Left renal cortex interstitium (tissue), 4 donors: ENCODE measurements around the gene TRIM49C. TPM values are rescaled to one million over a fixed set of nuclear protein-coding genes. Genes with fewer than 3 reads are reported as not detected.
"Not testable (repeated sequence)": the region's sequence is repeated elsewhere in the genome, so short reads cannot be mapped to it uniquely, and the experiment has no call there.

Source experiments
- DNase-seq, 4 donors: peaks; one replicate each; pipeline ENCODE4 v3.0.0-alpha.2; 2013; ENCODE audit warnings: low read depth in 4 of 4, low spot score in 2 of 4, missing footprints in 1 of 4
- polyA plus RNA-seq, 4 donors: library from polyadenylated mRNA; unstranded; fragments of 120-200 nt; gene quantifications; one replicate each; pipeline ENCODE4 v1.2.1, GENCODE V29; 2013; ENCODE audit not compliant: insufficient read length in 4 of 4

The TRIM49C gene, protein sequence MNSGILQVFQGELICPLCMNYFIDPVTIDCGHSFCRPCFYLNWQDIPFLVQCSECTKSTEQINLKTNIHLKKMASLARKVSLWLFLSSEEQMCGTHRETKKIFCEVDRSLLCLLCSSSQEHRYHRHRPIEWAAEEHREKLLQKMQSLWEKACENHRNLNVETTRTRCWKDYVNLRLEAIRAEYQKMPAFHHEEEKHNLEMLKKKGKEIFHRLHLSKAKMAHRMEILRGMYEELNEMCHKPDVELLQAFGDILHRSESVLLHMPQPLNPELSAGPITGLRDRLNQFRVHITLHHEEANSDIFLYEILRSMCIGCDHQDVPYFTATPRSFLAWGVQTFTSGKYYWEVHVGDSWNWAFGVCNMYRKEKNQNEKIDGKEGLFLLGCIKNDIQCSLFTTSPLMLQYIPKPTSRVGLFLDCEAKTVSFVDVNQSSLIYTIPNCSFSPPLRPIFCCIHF
- polyA plus RNA-seq, result not detected

DNA sequence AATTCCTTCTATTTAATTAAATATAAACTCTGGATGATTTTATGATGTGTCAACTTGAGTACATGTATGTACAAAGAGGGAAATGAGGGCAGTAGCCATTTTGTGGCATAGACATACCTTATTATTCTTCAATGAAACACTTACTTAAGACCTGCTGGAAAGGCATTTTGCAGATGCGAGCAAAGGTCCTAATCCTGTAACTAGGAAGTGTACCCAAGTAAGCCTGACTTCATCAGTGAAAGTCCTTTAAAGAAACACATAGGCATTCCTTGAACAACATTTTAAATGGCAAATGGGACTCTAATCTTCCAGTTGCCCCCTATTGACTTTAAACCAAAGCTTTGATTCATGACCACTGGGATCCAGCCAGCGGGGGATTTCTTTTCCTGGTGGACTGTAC is at the start of gene TRIM49C:
Gene TRIM49C (plus strand): TSS at position 301 of the 400 bp plus-strand sequence. CDS start 4,106 bp downstream, outside the sequence.
- DNase-seq, result not testable (repeated sequence)

DNA sequence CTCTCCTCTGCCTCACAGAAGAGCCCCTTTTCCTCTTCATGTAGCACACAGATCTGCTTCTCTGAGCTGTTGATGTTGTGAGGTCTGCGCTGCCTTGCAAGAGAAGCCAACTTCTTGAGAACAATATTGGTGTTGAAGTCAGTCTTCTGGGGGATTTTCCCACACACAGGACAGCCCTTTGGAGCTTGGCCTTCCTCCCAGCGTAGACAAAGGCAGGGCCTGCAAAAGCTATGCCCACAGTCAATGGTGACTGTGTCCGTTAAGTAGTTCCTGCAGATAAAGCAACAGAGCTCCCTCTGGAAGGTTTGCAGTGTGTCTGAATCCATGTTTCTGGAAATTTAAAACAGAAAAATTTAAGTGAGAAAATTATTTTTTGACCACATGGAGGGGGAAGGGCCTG is 6.7 kb upstream of the TRIM49C start:
- DNase-seq, result not testable (repeated sequence)

DNA sequence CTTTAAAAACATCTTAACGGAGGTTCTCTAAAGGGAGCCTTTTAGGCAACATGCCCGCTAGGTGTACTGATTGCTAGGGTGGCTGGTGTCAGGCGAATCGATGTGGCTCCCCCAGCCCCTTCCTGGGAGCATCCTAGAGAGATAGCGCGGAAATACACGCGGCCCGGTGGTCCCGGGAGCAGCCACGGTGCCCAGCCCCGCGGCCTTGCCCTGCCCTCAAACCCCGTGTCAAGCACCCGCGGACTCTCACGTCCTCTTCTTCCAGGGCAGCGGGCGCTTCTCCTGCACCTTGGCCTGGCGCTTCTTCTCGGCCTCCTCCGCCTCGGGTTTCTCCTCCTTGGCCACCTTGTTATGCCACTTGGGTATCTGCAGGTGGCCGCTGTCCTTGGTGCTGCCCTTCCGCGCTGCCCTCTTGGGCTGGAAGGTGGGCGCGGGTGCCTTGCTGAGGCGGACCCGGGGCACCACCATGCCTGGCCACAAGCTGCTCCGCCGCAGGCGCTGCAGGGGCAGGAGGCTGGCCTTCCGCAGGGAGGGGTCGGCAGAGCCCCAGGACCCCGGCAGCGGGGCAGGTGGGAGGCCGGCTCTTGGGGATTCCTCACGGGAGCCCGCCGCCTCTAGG is 20.8 kb downstream of the TRIM49C start:
- DNase-seq, result not testable (repeated sequence)

DNA sequence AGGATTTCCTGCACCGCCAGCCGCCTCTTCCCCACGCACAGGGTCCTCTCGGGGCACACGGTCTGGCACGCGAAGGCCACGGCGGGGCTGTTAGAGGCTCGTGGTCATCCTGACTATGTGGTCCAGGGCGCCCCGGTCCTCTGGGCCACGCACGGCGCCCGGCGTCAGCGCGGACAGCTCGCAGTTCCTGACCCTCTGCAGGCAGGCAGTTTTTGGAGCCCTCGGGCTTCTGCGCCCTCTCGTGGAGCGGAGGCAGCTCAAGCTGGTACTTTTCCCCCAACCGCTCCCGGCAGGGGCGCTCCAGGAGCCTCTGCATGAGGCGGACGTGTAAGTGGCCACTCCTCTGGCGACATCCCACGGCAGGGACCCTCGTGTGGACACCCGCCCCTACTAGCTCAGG is 21.4 kb downstream of the TRIM49C start:
- DNase-seq, result not testable (repeated sequence)

DNA sequence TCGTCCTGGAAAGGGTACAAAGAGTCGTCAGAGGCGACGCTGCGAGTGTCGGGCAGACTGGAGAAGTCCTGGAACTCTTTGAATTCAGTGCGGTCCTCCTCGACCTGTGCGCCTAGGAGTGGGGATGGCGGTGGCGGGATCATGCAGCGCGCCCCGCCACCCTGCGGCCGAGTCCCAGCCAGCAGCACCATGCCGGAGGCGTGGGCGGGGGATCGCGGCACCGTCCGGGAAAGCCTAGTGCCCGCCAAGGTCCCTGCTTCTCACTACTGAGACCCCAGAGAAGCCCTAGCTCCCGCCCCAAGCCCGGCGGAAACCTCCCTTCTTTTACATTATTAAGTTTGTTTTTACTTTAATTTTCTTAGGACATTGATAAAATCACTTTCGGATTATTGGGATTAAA is 22.6 kb downstream of the TRIM49C start:
- not testable (repeated sequence) for DNase-seq

DNA sequence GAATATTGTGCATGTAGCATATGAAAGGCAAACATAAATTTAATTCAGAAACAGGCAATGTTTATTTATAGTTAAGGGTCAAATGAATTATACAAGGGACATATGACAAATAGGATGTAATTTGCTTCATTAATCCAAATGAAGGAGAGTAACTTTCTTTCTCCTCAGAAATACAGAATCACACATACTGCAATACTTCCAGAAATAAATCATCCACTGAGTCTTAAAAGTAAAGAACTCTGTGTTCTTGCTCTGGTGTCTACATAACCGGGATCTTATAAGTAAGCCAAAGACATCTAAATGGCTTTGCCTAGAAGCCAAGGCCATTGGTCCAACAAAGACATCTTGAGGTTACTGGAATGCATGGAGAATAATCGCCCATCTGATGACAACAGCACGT is 54.7 kb downstream of the TRIM49C start, which contains the start of gene UBTFL1:
Gene UBTFL1 (plus strand): TSS at position 301 of the 400 bp plus-strand sequence. CDS start 0 bp downstream, at position 301.
- DNase-seq, result not testable (repeated sequence)

DNA sequence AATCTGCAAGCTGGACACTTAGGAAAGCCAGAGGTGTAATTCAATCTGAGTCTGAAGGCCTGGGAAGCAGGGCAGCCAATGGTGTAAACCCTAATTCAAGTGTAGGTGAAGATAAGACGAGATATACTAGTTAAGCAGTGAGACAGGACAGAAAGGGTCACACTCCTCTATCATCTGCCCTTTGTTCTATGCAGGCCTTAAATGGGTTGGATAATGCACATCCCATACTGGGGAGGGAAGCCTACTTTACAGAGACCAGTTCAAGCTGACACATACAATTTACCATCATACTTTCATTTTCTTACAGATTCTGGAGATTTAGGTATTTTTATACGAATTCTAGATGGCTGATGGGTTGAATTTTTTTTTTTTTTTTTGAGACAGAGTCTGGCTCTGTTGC is 57.8 kb downstream of the TRIM49C start:
- DNase-seq, result not testable (repeated sequence)

Other genes starting within 250 kb of the TRIM49C start
- not detected for gene TRIM49, start 222.5 kb upstream of the TRIM49C start, polyA plus RNA-seq
- gene TRIM64B, start 152.6 kb upstream of the TRIM49C start, polyA plus RNA-seq, result not detected
- not detected for gene TRIM49D1, start 108.9 kb upstream of the TRIM49C start, polyA plus RNA-seq
- gene TRIM49D2, start 107.0 kb upstream of the TRIM49C start, polyA plus RNA-seq, result not detected
- gene TRIM64, start 65.1 kb upstream of the TRIM49C start, polyA plus RNA-seq, result not detected
- not detected for gene UBTFL1, start 54.8 kb downstream of the TRIM49C start, polyA plus RNA-seq
- gene NAALAD2, start 103.6 kb downstream of the TRIM49C start, polyA plus RNA-seq, result 10 to 100 TPM; 22.7 to 33.7 (median 26.1) TPM
- 10 to 100 TPM; 39.7 to 68.1 (median 51.3) TPM for gene CHORDC1, start 191.9 kb downstream of the TRIM49C start, polyA plus RNA-seq